HepG2 (cell line): Measurements from ENCODE around the gene CACNA1D. TPM values are rescaled to one million over a fixed set of nuclear protein-coding genes. Genes with fewer than 3 reads are reported as not detected.

ENCODE experiments used
- DNMT3B ChIP-seq: conservative IDR thresholded peaks from 2 replicates; pipeline ENCODE4 v1.6.1; 2016; ENCODE audit warnings: missing biosample characterization, control low read depth
- HDAC2 ChIP-seq: sonication (generic); formaldehyde crosslinking; IDR thresholded peaks from 2 replicates; pipeline ENCODE4 v1.4.0; 2020; ENCODE audit warnings: missing genetic modification reagents
- HHEX ChIP-seq: IDR thresholded peaks from 2 replicates; pipeline ENCODE4 v1.6.1; 2016; ENCODE audit warnings: control low read depth
- HOXA5 ChIP-seq: sonication (generic); formaldehyde crosslinking; IDR thresholded peaks from 2 replicates; pipeline ENCODE4 v1.4.0; 2020; ENCODE audit warnings: missing genetic modification reagents
- HOXD1 ChIP-seq: sonication (generic); formaldehyde crosslinking; IDR thresholded peaks from 2 replicates; pipeline ENCODE4 v1.5.0; 2020; ENCODE audit warnings: missing genetic modification reagents
- KAT2B ChIP-seq: fragments of 150-350 bp; IDR thresholded peaks from 2 replicates; pipeline ENCODE4 v1.6.1; 2014; ENCODE audit warnings: low read depth, low read length, borderline replicate concordance
- MXI1 ChIP-seq: IDR thresholded peaks from 3 replicates; pipeline ENCODE4 v1.6.1; 2012; ENCODE audit warnings: low read depth, low read length, inconsistent platforms, borderline replicate concordance
- NPAS2 ChIP-seq: sonication (generic); formaldehyde crosslinking; IDR thresholded peaks from 2 replicates; pipeline ENCODE4 v1.8.0; 2022; ENCODE audit warnings: mild to moderate bottlenecking, missing genetic modification reagents, borderline replicate concordance
- PAF1 ChIP-seq: IDR thresholded peaks from 2 replicates; pipeline ENCODE4 v1.6.1; 2016; ENCODE audit warnings: missing genetic modification reagents, missing compliant biosample characterization
- REPIN1 ChIP-seq: sonication (generic); formaldehyde crosslinking; IDR thresholded peaks from 2 replicates; pipeline ENCODE4 v1.8.0; 2022; ENCODE audit warnings: missing genetic modification reagents, low read depth, mild to moderate bottlenecking, borderline replicate concordance
- SYNCRIP ChIP-seq: fragments of 200-400 bp; formaldehyde crosslinking; IDR thresholded peaks from 2 replicates; pipeline ENCODE4 v1.6.1; 2018; ENCODE audit warnings: mild to moderate bottlenecking, low read depth, low read length; ENCODE audit not compliant: insufficient read depth
- TBL1XR1 ChIP-seq: fragments of 150-350 bp; IDR thresholded peaks from 2 replicates; pipeline ENCODE4 v1.6.1; 2014; ENCODE audit warnings: borderline replicate concordance, low read length; ENCODE audit not compliant: partially characterized antibody
- TEAD2 ChIP-seq: sonication (generic); formaldehyde crosslinking; IDR thresholded peaks from 2 replicates; pipeline ENCODE4 v1.9.0; 2021; ENCODE audit warnings: missing genetic modification reagents
- XRCC5 ChIP-seq: fragments of 200-400 bp; formaldehyde crosslinking; optimal IDR thresholded peaks from 2 replicates; pipeline ENCODE3; 2017; ENCODE audit warnings: mild to moderate bottlenecking, low read length
- ZIK1 ChIP-seq: sonication (generic); formaldehyde crosslinking; IDR thresholded peaks from 2 replicates; pipeline ENCODE4 v1.5.0; 2020; ENCODE audit warnings: mild to moderate bottlenecking, low read depth, missing genetic modification reagents, borderline replicate concordance
- polyA plus RNA-seq, 8 experiments: library from polyadenylated mRNA; depleted of rRNA in 3 of 8; stranded (reverse) in 7 of 8; unstranded in 1 of 8; fragments of >200 nt; fragmentation: Illumina TruSeq in 4 of 8; extraction: Trizol in 4 of 8; gene quantifications; 2 replicates each; pipeline versions ENCODE4 v1.2.1 to v1.2.3, GENCODE V29; 2011 to 2016; ENCODE audit warnings: low read depth in 4 of 8, missing spikeins in 1 of 8, mixed read lengths in 1 of 8; ENCODE audit not compliant: insufficient read depth in 1 of 8
- total RNA-seq, 5 experiments: library from RNA; depleted of rRNA; stranded (reverse); fragments of >200 nt; fragmentation: Illumina TruSeq; extraction: Trizol; gene quantifications; 2 replicates each; pipeline ENCODE4 v1.2.3, GENCODE V29; 2016; ENCODE audit warnings: low read depth in 1 of 5
- TF ChIP-seq, protein P1 (sequence below): sonication (generic); formaldehyde crosslinking; IDR thresholded peaks from 2 replicates; pipeline ENCODE4 v1.8.0; 2022; ENCODE audit warnings: missing genetic modification reagents, low read depth, mild to moderate bottlenecking, borderline replicate concordance
- TF ChIP-seq, protein P2 (sequence below): sonication (generic); formaldehyde crosslinking; IDR thresholded peaks from 2 replicates; pipeline ENCODE4 v1.8.1; 2022; ENCODE audit warnings: mild to moderate bottlenecking, missing genetic modification reagents
- TF ChIP-seq, protein P3 (sequence below): sonication (generic); formaldehyde crosslinking; IDR thresholded peaks from 2 replicates; pipeline ENCODE4 v1.4.0; 2020; ENCODE audit warnings: missing genetic modification reagents
- TF ChIP-seq, protein P4 (sequence below), 2 experiments: sonication (generic) in 1 of 2; formaldehyde crosslinking in 1 of 2; IDR thresholded peaks; 2 replicates each; pipeline versions ENCODE4 v1.4.0 to v1.6.1; 2016 to 2020; ENCODE audit warnings: borderline replicate concordance in 1 of 2, low read depth in 1 of 2, mild to moderate bottlenecking in 1 of 2, missing genetic modification reagents in 1 of 2
- TF ChIP-seq, protein P5 (sequence below): sonication (generic); formaldehyde crosslinking; IDR thresholded peaks from 2 replicates; pipeline ENCODE4 v1.4.0; 2020; ENCODE audit warnings: missing genetic modification reagents, mild to moderate bottlenecking, borderline replicate concordance

CACNA1D gene
- total and polyA plus RNA-seq, 2 of the 13 experiments (the other 11 are each of a cell fraction or from before 2014, with no cell fraction given): 0.26 to 0.38 TPM

DNA sequence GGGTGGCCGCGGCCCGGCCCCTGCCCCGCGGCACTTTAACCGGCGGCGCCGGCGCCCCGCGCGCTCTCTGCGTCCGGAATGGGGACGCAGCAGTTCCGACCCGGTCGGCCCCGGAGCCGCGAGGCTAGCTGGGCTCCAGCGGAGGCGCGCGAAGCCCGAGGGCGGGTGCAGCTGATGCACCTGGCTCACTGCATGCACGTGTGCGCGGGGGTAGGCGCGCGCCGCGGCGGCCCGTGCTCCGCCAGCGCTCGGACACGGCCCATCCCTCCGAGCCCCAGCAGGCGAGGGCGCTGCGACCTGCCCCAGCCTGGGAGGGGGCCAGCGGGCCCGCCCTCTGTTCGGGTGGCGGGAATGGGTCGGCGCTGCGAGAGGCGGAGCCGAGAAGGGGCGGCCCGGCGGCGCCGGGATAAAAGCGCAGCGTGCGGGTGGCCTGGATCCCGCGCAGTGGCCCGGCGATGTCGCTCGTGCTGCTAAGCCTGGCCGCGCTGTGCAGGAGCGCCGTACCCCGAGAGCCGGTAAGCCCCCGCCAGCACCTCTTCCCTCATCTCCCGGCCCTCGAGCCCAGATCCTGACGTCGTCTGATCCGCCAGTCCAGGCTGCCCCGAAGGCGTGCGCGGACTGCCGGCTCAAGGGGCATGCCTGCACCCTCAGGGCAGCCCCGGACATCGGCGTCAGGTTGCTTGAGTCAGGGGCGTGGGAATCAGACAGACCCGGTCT lies 351.9 kb downstream of the CACNA1D start, which contains the start of the genes CHDH and IL17RB (continued):
- TF ChIP-seq, protein P1, sequence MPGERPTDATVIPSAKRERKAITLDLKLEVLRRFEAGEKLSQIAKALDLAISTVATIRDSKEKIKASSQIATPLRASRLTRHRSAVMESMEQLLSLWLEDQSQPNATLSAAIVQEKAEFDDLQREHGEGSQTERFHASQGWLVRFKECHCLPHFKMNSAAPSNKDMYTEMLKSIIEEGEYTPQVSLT: no peak
- TF ChIP-seq, protein P2, sequence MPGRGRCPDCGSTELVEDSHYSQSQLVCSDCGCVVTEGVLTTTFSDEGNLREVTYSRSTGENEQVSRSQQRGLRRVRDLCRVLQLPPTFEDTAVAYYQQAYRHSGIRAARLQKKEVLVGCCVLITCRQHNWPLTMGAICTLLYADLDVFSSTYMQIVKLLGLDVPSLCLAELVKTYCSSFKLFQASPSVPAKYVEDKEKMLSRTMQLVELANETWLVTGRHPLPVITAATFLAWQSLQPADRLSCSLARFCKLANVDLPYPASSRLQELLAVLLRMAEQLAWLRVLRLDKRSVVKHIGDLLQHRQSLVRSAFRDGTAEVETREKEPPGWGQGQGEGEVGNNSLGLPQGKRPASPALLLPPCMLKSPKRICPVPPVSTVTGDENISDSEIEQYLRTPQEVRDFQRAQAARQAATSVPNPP (CRISPR knock-in tag): peak; percentile 93; the same call in 1 of the 2 replicates
- TF ChIP-seq TEAD2 (CRISPR knock-in tag) (no peak), MXI1 (peak; percentile 88; the same call in 2 of the 3 replicates), HHEX (CRISPR knock-in tag) (no peak), REPIN1 (peak; percentile 87), HDAC2 (CRISPR knock-in tag) (peak; percentile 57; the same call in 1 of the 2 replicates), NPAS2 (CRISPR knock-in tag) (no peak), PAF1 (no peak), SYNCRIP (no peak), ZIK1 (CRISPR knock-in tag) (peak; percentile 75), DNMT3B (no peak), HOXA5 (CRISPR knock-in tag) (0 out of 2 replicates have a peak, but pooled peaks have one; percentile 63), HOXD1 (CRISPR knock-in tag) (peak; percentile 84), TBL1XR1 (no peak), XRCC5 (no peak), KAT2B (no peak)
- TF ChIP-seq, protein P3, sequence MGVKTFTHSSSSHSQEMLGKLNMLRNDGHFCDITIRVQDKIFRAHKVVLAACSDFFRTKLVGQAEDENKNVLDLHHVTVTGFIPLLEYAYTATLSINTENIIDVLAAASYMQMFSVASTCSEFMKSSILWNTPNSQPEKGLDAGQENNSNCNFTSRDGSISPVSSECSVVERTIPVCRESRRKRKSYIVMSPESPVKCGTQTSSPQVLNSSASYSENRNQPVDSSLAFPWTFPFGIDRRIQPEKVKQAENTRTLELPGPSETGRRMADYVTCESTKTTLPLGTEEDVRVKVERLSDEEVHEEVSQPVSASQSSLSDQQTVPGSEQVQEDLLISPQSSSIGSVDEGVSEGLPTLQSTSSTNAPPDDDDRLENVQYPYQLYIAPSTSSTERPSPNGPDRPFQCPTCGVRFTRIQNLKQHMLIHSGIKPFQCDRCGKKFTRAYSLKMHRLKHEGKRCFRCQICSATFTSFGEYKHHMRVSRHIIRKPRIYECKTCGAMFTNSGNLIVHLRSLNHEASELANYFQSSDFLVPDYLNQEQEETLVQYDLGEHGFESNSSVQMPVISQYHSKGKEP (CRISPR knock-in tag): no peak
- TF ChIP-seq, protein P4, sequence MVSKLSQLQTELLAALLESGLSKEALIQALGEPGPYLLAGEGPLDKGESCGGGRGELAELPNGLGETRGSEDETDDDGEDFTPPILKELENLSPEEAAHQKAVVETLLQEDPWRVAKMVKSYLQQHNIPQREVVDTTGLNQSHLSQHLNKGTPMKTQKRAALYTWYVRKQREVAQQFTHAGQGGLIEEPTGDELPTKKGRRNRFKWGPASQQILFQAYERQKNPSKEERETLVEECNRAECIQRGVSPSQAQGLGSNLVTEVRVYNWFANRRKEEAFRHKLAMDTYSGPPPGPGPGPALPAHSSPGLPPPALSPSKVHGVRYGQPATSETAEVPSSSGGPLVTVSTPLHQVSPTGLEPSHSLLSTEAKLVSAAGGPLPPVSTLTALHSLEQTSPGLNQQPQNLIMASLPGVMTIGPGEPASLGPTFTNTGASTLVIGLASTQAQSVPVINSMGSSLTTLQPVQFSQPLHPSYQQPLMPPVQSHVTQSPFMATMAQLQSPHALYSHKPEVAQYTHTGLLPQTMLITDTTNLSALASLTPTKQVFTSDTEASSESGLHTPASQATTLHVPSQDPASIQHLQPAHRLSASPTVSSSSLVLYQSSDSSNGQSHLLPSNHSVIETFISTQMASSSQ (IDR thresholded peaks at IDR 0.05; ENCODE audit: low read depth): no peak; the same call in 1 of the 2 replicates
- TF ChIP-seq, protein P4 (CRISPR knock-in tag; IDR thresholded peaks at IDR 0.05; ENCODE audit: borderline replicate concordance): peak; percentile 56; the same call in 1 of the 2 replicates
- TF ChIP-seq, protein P5, sequence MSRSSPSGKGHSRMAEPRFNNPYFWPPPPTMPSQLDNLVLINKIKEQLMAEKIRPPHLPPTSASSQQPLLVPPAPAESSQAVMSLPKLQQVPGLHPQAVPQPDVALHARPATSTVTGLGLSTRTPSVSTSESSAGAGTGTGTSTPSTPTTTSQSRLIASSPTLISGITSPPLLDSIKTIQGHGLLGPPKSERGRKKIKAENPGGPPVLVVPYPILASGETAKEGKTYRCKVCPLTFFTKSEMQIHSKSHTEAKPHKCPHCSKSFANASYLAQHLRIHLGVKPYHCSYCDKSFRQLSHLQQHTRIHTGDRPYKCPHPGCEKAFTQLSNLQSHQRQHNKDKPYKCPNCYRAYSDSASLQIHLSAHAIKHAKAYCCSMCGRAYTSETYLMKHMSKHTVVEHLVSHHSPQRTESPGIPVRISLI (CRISPR knock-in tag): 0 out of 2 replicates have a peak, but pooled peaks have one; percentile 53
